IMR-90 (cell line): Measurements from ENCODE around the gene SYNPR. TPM values are rescaled to one million over a fixed set of nuclear protein-coding genes. Genes with fewer than 3 reads are reported as not detected.

Experiments used
- ATAC-seq: fragments of 200-7000 bp; cut with Tn5 transposase; 2 replicates; pipeline ENCODE4 v1.9.1; 2020; ENCODE audit warnings: low read depth, mild to moderate bottlenecking, moderate library complexity
- BruUV-seq: library from RNA; stranded (reverse); fragments of 400-500 nt; replicated peaks from 2 replicates; lab custom pipeline; 2021; lab: Mats Ljungman, UMichigan
- CTCF ChIA-PET: fragments of 300-600 bp; formaldehyde crosslinking; extraction: SDS; loops from one replicate; lab custom pipeline; 2021; ENCODE audit warnings: antibody characterized with exemption; lab: Yijun Ruan, JAX
- POLR2A ChIA-PET: fragments of 300-600 bp; sonication (Branson Sonifier 250); formaldehyde crosslinking; loops from one replicate; lab custom pipeline; 2022; ENCODE audit warnings: antibody characterized with exemption; ENCODE audit not compliant: unreplicated experiment; lab: Charles Lee
- DNase-seq: peaks from one replicate; pipeline ENCODE4 v3.0.0; 2013
- H2AFZ ChIP-seq: replicated peaks from 2 replicates; pipeline ENCODE3; 2013; ENCODE audit warnings: low read length, mild to moderate bottlenecking; ENCODE audit not compliant: poor library complexity
- H2AK5ac ChIP-seq: 2 replicates; pipeline ENCODE4 v1.6.1; 2013; ENCODE audit warnings: low read depth, low read length, inconsistent platforms
- H2AK9ac ChIP-seq: replicated peaks from 2 replicates; pipeline ENCODE3; 2013; ENCODE audit warnings: mild to moderate bottlenecking, low read depth, low read length, moderate library complexity; ENCODE audit not compliant: poor library complexity
- H2BK120ac ChIP-seq: 2 replicates; pipeline ENCODE4 v1.6.1; 2013; ENCODE audit warnings: low read depth, low read length, inconsistent platforms
- H2BK15ac ChIP-seq: 3 replicates; pipeline ENCODE4 v1.6.1; 2013; ENCODE audit warnings: low read depth, low read length, inconsistent platforms
- H2BK20ac ChIP-seq: 2 replicates; pipeline ENCODE4 v1.6.1; 2013; ENCODE audit warnings: low read depth, mild to moderate bottlenecking, inconsistent platforms, low read length, moderate library complexity
- H2BK5ac ChIP-seq: 2 replicates; pipeline ENCODE4 v1.6.1; 2013; ENCODE audit warnings: mild to moderate bottlenecking, low read depth, low read length, inconsistent platforms; ENCODE audit not compliant: poor library complexity, severe bottlenecking
- H3K14ac ChIP-seq: replicated peaks from 2 replicates; pipeline ENCODE4 v1.6.1; 2013; ENCODE audit warnings: low read depth, low read length, inconsistent platforms
- H3K18ac ChIP-seq: 2 replicates; pipeline ENCODE4 v1.6.1; 2013; ENCODE audit warnings: low read depth, low read length, control low read depth
- H3K23ac ChIP-seq: 2 replicates; pipeline ENCODE4 v1.6.1; 2013; ENCODE audit warnings: low read depth, low read length, inconsistent platforms
- H3K27ac ChIP-seq: 2 replicates; pipeline ENCODE4 v1.5.1; 2013; ENCODE audit warnings: mild to moderate bottlenecking, control low read depth, low read length; ENCODE audit not compliant: insufficient read depth
- H3K27me3 ChIP-seq: 2 replicates; pipeline ENCODE4 v1.6.1; 2013; ENCODE audit warnings: low read length; ENCODE audit not compliant: control insufficient read depth, insufficient read depth
- H3K36me3 ChIP-seq: 2 replicates; pipeline ENCODE4 v1.6.1; 2013; ENCODE audit warnings: low read length, mixed read lengths; ENCODE audit not compliant: control insufficient read depth, insufficient read depth
- H3K4ac ChIP-seq: 2 replicates; pipeline ENCODE4 v1.6.1; 2013; ENCODE audit warnings: low read depth, low read length, inconsistent platforms
- H3K4me1 ChIP-seq: 2 replicates; pipeline ENCODE4 v1.6.1; 2013; ENCODE audit warnings: low read length, mixed read lengths; ENCODE audit not compliant: control insufficient read depth, insufficient read depth
- H3K4me2 ChIP-seq: 2 replicates; pipeline ENCODE4 v1.6.1; 2013; ENCODE audit warnings: low read depth, mild to moderate bottlenecking, control low read depth, low read length, moderate library complexity
- H3K4me3 ChIP-seq: 2 replicates; pipeline ENCODE4 v1.5.1; 2013; ENCODE audit warnings: low read depth, mild to moderate bottlenecking, control low read depth, low read length, moderate library complexity; ENCODE audit not compliant: insufficient read depth
- H3K56ac ChIP-seq: 2 replicates; pipeline ENCODE4 v1.6.1; 2013; ENCODE audit warnings: low read length, inconsistent platforms; ENCODE audit not compliant: insufficient read depth; ENCODE audit errors: extremely low read depth
- H3K79me1 ChIP-seq, 2 experiments: 2 replicates each; pipeline ENCODE4 v1.6.1; 2013; ENCODE audit warnings: low read length in 2 of 2, inconsistent platforms in 1 of 2, low read depth in 1 of 2
- H3K9ac ChIP-seq: 2 replicates; pipeline ENCODE4 v1.6.1; 2013; ENCODE audit warnings: low read depth, low read length, control low read depth
- H3K9me1 ChIP-seq: 2 replicates; pipeline ENCODE4 v1.6.1; 2013; ENCODE audit warnings: low read length, inconsistent platforms; ENCODE audit not compliant: insufficient read depth
- H3K9me3 ChIP-seq: 2 replicates; pipeline ENCODE4 v1.6.1; 2013; ENCODE audit warnings: low read length; ENCODE audit not compliant: control insufficient read depth, insufficient read depth
- H4K20me1 ChIP-seq: 2 replicates; pipeline ENCODE4 v1.6.1; 2013; ENCODE audit warnings: low read length, inconsistent platforms; ENCODE audit not compliant: insufficient read depth
- H4K5ac ChIP-seq: 2 replicates; pipeline ENCODE4 v1.6.1; 2013; ENCODE audit warnings: mild to moderate bottlenecking, low read depth, low read length, control low read depth
- H4K8ac ChIP-seq, 2 experiments: 2 replicates each; pipeline ENCODE4 v1.6.1; 2013; ENCODE audit warnings: low read depth in 2 of 2, low read length in 2 of 2, control low read depth in 1 of 2, inconsistent platforms in 1 of 2
- H4K91ac ChIP-seq: 2 replicates; pipeline ENCODE4 v1.6.1; 2013; ENCODE audit warnings: low read depth, low read length, inconsistent platforms; ENCODE audit not compliant: insufficient read depth
- CEBPB ChIP-seq: IDR thresholded peaks from 2 replicates; pipeline ENCODE4 v1.6.1; 2012; ENCODE audit warnings: low read depth, low read length, improper control_type of control experiment
- CHD1 ChIP-seq: IDR thresholded peaks from 2 replicates; pipeline ENCODE4 v1.6.1; 2012; ENCODE audit warnings: low read depth, low read length, improper control_type of control experiment
- FOS ChIP-seq: fragments of 150-350 bp; IDR thresholded peaks from 2 replicates; pipeline ENCODE4 v1.6.1; 2016; ENCODE audit warnings: low read depth, low read length
- MAFK ChIP-seq: IDR thresholded peaks from 2 replicates; pipeline ENCODE4 v1.6.1; 2012; ENCODE audit warnings: low read depth, low read length, improper control_type of control experiment
- MAZ ChIP-seq: IDR thresholded peaks from 2 replicates; pipeline ENCODE4 v1.6.1; 2012; ENCODE audit warnings: low read depth, mild to moderate bottlenecking, low read length, improper control_type of control experiment, moderate library complexity, borderline replicate concordance
- MXI1 ChIP-seq: IDR thresholded peaks from 2 replicates; pipeline ENCODE4 v1.6.1; 2012; ENCODE audit warnings: low read depth, mild to moderate bottlenecking, low read length, moderate library complexity, borderline replicate concordance
- NFE2L2 ChIP-seq: fragments of 150-350 bp; IDR thresholded peaks from 2 replicates; pipeline ENCODE4 v1.6.1; 2016; ENCODE audit warnings: low read depth, mild to moderate bottlenecking, low read length
- POLR2A ChIP-seq: IDR thresholded peaks from 2 replicates; pipeline ENCODE4 v1.6.1; 2012; ENCODE audit warnings: mild to moderate bottlenecking, low read depth, low read length
- RCOR1 ChIP-seq: IDR thresholded peaks from 2 replicates; pipeline ENCODE4 v1.6.1; 2012; ENCODE audit warnings: mild to moderate bottlenecking, low read length, improper control_type of control experiment; ENCODE audit not compliant: insufficient replicate concordance
- RFX5 ChIP-seq: IDR thresholded peaks from 2 replicates; pipeline ENCODE4 v1.8.0; 2012; ENCODE audit warnings: low read depth, mild to moderate bottlenecking, low read length, moderate library complexity
- SMC3 ChIP-seq: fragments of 150-350 bp; IDR thresholded peaks from 2 replicates; pipeline ENCODE4 v1.6.1; 2016; ENCODE audit warnings: low read depth, mild to moderate bottlenecking, antibody characterized with exemption, low read length, moderate library complexity
- USF2 ChIP-seq: fragments of 150-350 bp; IDR thresholded peaks from 2 replicates; pipeline ENCODE4 v1.6.1; 2017; ENCODE audit warnings: mild to moderate bottlenecking, antibody characterized with exemption, low read length, low read depth
- WGBS, 2 experiments: methylation state at CpG; one replicate each; pipeline versions ENCODE4 v1.1.5 to v1.1.7; 2013; ENCODE audit warnings: missing lambda C conversion rate in 2 of 2; ENCODE audit not compliant: insufficient read length in 1 of 2; ENCODE audit errors: extremely low coverage in 2 of 2; 5-methylcytosine and 5-hydroxymethylcytosine counted together
- dilution Hi-C: fragments of 300-500 bp; cut with HindIII; formaldehyde crosslinking; loops from one replicate; pipeline ENCODE4 v1.14.3; 2018; ENCODE audit warnings: low sequenced_read_pairs; ENCODE audit not compliant: unreplicated experiment
- in situ Hi-C: fragments of 300-500 bp; cut with MboI; formaldehyde crosslinking; loops from 3 replicates; pipeline ENCODE4 v1.14.3; 2019; ENCODE audit warnings: low sequenced_read_pairs, inconsistent platforms, mixed read lengths
- intact Hi-C: fragments of 100-400 bp; cut with micrococcal nuclease; formaldehyde crosslinking; loops from 2 replicates; pipeline ENCODE4 v1.10.0; 2022
- polyA plus RNA-seq, 3 experiments: library from polyadenylated mRNA; depleted of rRNA; stranded (reverse); fragments of >200 nt; gene quantifications; 2 replicates each; pipeline ENCODE4 v1.2.3, GENCODE V29; 2012; ENCODE audit warnings: low replicate concordance in 1 of 3
- total RNA-seq: library from RNA; depleted of rRNA; stranded (reverse); fragments of >200 nt; gene quantifications from 2 replicates; pipeline ENCODE4 v1.2.3, GENCODE V29; 2012
- TF ChIP-seq, protein P1 (sequence below): conservative IDR thresholded peaks from 2 replicates; pipeline ENCODE4 v1.5.1; 2012; ENCODE audit warnings: mild to moderate bottlenecking, low read depth, low read length, improper control_type of control experiment

Gene SYNPR
- total and polyA plus RNA-seq, 2 of the 4 experiments (the other 2 are of a cell fraction), result not detected

DNA sequence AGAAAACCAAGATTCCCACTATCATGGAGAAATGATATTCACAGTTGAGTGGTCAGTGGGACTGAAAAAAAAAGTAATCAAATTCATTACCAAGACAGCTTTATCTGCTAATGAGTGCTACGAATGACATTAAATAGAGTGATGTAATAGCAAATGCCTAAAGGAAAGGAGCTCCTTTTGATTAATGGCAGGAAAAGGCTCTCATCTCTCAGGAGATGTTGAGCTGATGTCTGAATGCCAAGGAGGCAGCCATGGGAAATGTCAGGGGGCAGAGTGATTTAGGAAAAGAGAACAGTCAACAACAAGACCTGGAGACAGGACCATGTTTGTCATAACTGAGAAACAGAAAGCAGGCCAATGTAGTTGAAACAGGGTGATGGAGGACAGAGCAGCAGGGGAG is 277.7 kb downstream of the SYNPR start:
- no peak overlapping the region for H2AK5ac ChIP-seq
- ChIA-PET POLR2A (no interaction called here), CTCF (no interaction called here)
- in situ Hi-C loops, result no loop called here
- H3K27ac ChIP-seq, result no peak overlapping the region
- no peak overlapping the region for H3K14ac ChIP-seq
- ATAC-seq, result no peak
- WGBS, 2 experiments, result no CpG with 5 or more reads among the region's 1 CpG
- no peak overlapping the region for H4K5ac ChIP-seq
- H3K56ac ChIP-seq, result no peak overlapping the region
- DNase-seq, result no peak
- H2BK15ac ChIP-seq, result no peak overlapping the region
- no peak overlapping the region for H2AFZ ChIP-seq
- H3K79me1 ChIP-seq, result no peaks in the 10 kb centered on the region
- no peaks in the 10 kb centered on the region for H3K27me3 ChIP-seq
- no peak overlapping the region for H4K91ac ChIP-seq
- no peak overlapping the region for H3K4ac ChIP-seq
- H3K23ac ChIP-seq, result no peak overlapping the region
- no peaks in the 10 kb centered on the region for H3K36me3 ChIP-seq
- no TSS peak for BruUV-seq
- no peak overlapping the region for H2BK120ac ChIP-seq
- H3K4me3 ChIP-seq, result no peak overlapping the region
- no peak overlapping the region for H2BK20ac ChIP-seq
- no peaks in the 10 kb centered on the region for H4K20me1 ChIP-seq
- H3K9ac ChIP-seq, result no peak overlapping the region
- H3K18ac ChIP-seq, result no peak overlapping the region
- H4K8ac ChIP-seq, result no peak overlapping the region
- no peak overlapping the region for H3K4me2 ChIP-seq
- TF ChIP-seq FOS (no peak), MAFK (no peak), NFE2L2 (no peak), USF2 (no peak), MAZ (no peak), CEBPB (no peak), POLR2A (no peak), RFX5 (no peak), MXI1 (no peak), RCOR1 (no peak), CHD1 (no peak), SMC3 (no peak)
- TF ChIP-seq, protein P1, sequence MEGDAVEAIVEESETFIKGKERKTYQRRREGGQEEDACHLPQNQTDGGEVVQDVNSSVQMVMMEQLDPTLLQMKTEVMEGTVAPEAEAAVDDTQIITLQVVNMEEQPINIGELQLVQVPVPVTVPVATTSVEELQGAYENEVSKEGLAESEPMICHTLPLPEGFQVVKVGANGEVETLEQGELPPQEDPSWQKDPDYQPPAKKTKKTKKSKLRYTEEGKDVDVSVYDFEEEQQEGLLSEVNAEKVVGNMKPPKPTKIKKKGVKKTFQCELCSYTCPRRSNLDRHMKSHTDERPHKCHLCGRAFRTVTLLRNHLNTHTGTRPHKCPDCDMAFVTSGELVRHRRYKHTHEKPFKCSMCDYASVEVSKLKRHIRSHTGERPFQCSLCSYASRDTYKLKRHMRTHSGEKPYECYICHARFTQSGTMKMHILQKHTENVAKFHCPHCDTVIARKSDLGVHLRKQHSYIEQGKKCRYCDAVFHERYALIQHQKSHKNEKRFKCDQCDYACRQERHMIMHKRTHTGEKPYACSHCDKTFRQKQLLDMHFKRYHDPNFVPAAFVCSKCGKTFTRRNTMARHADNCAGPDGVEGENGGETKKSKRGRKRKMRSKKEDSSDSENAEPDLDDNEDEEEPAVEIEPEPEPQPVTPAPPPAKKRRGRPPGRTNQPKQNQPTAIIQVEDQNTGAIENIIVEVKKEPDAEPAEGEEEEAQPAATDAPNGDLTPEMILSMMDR, result no peak
- dilution Hi-C loops, result no loop called here
- no peaks in the 10 kb centered on the region for H3K9me1 ChIP-seq
- intact Hi-C loops, result loop anchor here (10.0 kb wide), 1 partner anchor 229 kb away; no protein-coding TSS in a partner anchor
- H2BK5ac ChIP-seq, result no peak overlapping the region
- H3K9me3 ChIP-seq, result no peaks in the 10 kb centered on the region
- H2AK9ac ChIP-seq, result no peak overlapping the region
- no peaks in the 10 kb centered on the region for H3K4me1 ChIP-seq
